Measurements from ENCODE around the gene MMP15. TPM values are rescaled to one million over a fixed set of nuclear protein-coding genes. Genes with fewer than 3 reads are reported as not detected.

MMP15 gene
- total RNA-seq, 1 donor from 2014 or later: 78.7 TPM

DNA sequence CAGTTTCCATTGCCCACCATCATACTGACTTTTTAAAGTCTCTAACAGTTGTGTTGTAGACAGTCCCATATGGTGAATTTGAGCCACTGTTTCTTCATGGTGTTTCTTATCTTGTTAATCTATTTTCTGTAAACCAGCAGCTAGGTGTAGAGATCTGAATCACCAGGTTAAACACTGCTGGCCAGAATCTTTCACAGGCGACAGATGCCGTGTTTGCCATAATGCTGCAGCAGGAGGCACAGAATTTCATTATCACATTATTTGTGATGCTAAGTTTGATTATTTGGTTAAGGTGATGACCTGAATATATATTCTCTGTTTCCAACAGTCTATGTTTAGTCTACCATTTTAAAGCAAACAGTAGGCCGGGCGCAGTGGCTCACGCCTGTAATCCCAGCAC lies 43.2 kb upstream of the MMP15 start:
- Histone ChIP-seq H3K36me3 (ENCODE audit: control insufficient read depth, insufficient read depth, low read length) (no peaks in the 10 kb centered on the region), H3K4me3 (ENCODE audit: low read depth, low read length) (no peak overlapping the region), H3K27me3 (ENCODE audit: control insufficient read depth, insufficient read depth, low read length) (peaks cover 16% of the 10 kb centered on the region)
- DNase-seq (ENCODE audit: low read depth): no peak
- TF ChIP-seq, protein P1, sequence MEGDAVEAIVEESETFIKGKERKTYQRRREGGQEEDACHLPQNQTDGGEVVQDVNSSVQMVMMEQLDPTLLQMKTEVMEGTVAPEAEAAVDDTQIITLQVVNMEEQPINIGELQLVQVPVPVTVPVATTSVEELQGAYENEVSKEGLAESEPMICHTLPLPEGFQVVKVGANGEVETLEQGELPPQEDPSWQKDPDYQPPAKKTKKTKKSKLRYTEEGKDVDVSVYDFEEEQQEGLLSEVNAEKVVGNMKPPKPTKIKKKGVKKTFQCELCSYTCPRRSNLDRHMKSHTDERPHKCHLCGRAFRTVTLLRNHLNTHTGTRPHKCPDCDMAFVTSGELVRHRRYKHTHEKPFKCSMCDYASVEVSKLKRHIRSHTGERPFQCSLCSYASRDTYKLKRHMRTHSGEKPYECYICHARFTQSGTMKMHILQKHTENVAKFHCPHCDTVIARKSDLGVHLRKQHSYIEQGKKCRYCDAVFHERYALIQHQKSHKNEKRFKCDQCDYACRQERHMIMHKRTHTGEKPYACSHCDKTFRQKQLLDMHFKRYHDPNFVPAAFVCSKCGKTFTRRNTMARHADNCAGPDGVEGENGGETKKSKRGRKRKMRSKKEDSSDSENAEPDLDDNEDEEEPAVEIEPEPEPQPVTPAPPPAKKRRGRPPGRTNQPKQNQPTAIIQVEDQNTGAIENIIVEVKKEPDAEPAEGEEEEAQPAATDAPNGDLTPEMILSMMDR (IDR thresholded peaks at IDR 0.05; ENCODE audit: insufficient read depth, low read length, poor library complexity, severe bottlenecking): no peak

DNA sequence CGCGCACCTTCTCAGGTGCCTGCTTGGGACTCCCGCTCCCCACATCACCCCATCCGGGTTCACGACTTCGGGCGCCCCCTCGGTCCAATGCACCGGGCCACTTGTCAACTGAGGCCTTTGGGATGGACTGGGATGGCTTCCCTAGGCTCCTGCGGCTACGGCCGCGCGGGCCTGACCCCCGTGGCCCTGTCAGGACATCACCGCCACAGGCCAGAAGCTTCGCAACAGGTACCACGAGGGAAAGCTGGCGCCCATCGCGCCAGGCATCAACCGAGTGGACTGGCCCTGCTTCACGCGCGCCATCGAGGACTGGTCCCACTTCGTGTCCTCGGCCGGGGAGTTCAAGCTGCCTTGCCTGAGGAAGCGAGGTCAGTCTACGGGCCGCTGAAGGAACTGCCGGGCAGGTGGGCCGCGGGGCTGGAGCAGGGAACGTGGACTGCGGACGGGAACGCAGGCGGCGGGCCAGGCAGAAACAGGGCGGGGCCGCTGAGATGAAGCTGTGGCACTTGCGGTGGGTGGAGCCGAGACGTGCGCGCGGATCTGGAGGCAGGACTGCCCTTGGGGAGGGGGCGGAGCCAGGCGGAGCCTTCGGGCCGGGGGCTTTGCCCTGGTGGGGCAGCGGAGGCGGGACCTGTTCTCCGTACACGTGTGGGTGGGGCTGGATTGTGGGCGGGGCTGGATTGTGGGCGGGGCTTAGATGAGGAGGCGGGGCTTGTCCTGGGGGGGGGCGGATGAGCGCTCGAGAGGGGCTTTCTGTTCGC lies 40.9 kb upstream of the MMP15 start:
- Histone ChIP-seq H3K27me3 (ENCODE audit: control insufficient read depth, insufficient read depth, low read length) (peaks cover 16% of the 10 kb centered on the region), H3K36me3 (ENCODE audit: control insufficient read depth, insufficient read depth, low read length) (no peaks in the 10 kb centered on the region), H3K4me3 (ENCODE audit: low read depth, low read length) (peak overlapping the region; percentile 42)
- TF ChIP-seq, protein P1 (IDR thresholded peaks at IDR 0.05; ENCODE audit: insufficient read depth, low read length, poor library complexity, severe bottlenecking): no peak
- DNase-seq (ENCODE audit: low read depth): peak; percentile 64

DNA sequence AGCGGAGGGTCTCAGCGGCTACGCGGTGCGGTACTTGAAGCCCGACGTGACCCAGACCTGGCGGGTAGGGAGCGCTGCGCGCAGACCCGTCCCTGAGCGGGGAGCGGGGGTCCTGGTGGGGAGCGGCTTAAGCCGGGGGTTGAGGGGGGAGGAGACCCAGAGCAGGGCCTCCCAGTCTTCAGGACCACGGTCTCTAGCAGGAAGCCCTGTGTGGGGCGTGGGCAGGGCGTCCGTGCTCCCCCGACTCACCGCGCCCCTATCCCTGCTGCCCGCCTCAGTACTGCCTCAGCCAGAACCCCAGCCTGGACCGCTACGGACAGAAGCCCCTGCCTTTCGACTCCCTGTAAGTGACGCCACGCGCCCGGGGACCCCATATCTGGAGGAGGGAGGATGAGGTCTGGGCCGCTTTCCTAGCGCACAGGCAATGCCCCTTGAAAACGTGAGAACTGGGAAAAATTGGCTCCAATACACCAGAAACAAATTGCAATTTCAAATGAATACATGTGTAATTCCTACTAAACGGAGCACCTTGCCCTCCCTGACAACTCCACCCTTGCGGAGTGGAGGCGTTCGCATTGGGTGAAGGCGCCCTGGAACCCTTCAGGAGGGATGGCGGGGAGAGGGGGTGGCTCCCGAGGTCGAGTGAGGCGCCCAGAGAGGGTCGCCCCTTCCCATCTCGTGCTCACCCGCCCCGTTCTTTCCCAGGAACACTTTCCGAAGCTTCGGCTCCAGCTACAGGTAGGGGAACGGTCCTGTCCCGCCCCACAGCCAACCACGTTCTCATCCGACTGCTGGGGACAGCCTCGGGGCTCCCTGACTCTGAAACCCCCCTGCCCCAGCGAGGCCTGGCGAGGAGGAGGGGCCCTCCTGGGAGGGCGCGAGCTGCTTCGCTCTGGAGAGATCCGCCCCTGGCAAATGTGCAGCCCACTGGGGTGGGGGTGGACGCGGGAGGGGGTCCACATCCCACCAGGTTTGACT lies 40.1 kb upstream of the MMP15 start:
- Histone ChIP-seq H3K36me3 (ENCODE audit: control insufficient read depth, insufficient read depth, low read length) (no peaks in the 10 kb centered on the region), H3K4me3 (ENCODE audit: low read depth, low read length) (peak overlapping the region; percentile 42), H3K27me3 (ENCODE audit: control insufficient read depth, insufficient read depth, low read length) (peaks cover 16% of the 10 kb centered on the region)
- no peak for DNase-seq (ENCODE audit: low read depth)
- TF ChIP-seq, protein P1 (IDR thresholded peaks at IDR 0.05; ENCODE audit: insufficient read depth, low read length, poor library complexity, severe bottlenecking): no peak

DNA sequence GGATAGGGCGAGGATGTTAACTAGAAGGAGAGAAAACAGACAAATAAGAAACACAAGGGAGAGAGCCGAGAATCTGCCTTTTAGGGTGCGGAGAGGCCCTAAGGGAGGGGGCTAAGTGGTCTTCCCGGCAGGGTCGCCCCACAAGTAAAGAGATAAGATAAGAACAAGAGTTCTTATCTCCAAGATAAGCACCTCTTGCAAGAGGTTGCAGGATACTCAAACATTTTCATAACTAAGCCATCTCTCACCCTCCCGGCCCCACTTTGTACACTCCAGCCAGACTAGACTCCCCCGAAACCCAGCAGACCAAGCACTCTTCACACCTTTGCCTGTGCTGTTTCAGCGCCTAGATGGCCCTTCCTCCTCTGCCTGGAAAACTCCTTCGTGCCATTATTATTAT lies 39.4 kb upstream of the MMP15 start:
- H3K4me3 ChIP-seq (ENCODE audit: low read depth, low read length): no peak overlapping the region
- TF ChIP-seq, protein P1 (IDR thresholded peaks at IDR 0.05; ENCODE audit: insufficient read depth, low read length, poor library complexity, severe bottlenecking): no peak
- H3K36me3 ChIP-seq (ENCODE audit: control insufficient read depth, insufficient read depth, low read length): no peaks in the 10 kb centered on the region
- H3K27me3 ChIP-seq (ENCODE audit: control insufficient read depth, insufficient read depth, low read length): peaks cover 16% of the 10 kb centered on the region
- no peak for DNase-seq (ENCODE audit: low read depth)

DNA sequence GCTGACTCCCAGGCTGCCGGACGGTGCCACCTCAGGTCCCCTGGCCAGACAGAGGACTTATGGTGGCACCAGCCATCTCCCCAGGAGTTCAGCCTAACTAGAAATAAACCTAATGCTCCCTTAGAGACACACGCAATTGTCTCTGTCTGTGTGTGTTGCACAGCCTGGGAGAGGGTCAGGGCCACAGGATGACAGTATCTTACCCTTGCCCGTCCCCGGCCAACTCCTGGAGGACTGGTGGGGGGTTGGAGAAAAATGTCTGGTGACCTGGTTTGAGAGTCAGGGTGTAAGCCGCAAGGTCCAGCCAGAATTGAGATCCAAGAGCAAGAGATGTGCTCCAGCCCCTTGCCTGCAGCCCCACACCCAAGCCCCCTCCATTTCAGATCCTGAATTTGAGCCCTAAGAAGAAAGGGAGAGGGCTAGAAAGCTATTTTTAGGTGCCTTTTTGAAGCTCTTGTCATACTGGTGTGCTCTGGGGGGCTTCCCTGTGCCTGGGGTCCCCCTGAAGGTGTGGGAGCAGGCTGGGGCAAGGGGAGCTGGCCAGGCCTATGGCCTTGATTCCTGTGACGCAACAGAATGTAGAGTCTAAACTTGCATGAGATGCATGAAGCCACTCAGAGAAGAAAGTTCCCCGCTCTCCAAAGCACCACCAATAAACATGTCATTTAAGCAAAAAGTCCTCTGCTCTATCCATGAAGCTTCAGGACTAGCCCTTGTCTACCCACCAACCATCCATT lies 37.9 kb upstream of the MMP15 start:
- Histone ChIP-seq H3K4me3 (ENCODE audit: low read depth, low read length) (no peak overlapping the region), H3K36me3 (ENCODE audit: control insufficient read depth, insufficient read depth, low read length) (no peaks in the 10 kb centered on the region), H3K27me3 (ENCODE audit: control insufficient read depth, insufficient read depth, low read length) (peaks cover 16% of the 10 kb centered on the region)
- DNase-seq (ENCODE audit: low read depth): no peak
- TF ChIP-seq, protein P1 (IDR thresholded peaks at IDR 0.05; ENCODE audit: insufficient read depth, low read length, poor library complexity, severe bottlenecking): no peak
